Esophagus (tissue), 2 donors: Measurements from ENCODE around the gene PLOD2. TPM values are rescaled to one million over a fixed set of nuclear protein-coding genes. Genes with fewer than 3 reads are reported as not detected.

ENCODE experiments used
- H3K27ac ChIP-seq, 2 donors: one replicate each; pipeline ENCODE4 v1.5.1; 2013; ENCODE audit warnings: low read depth in 2 of 2, mild to moderate bottlenecking in 2 of 2, inconsistent platforms in 1 of 2, low read length in 1 of 2, moderate library complexity in 1 of 2
- H3K27me3 ChIP-seq, 2 donors: one replicate each; pipeline ENCODE4 v1.6.1; 2013; ENCODE audit warnings: low read length in 2 of 2, control low read depth in 1 of 2, mild to moderate bottlenecking in 1 of 2; ENCODE audit not compliant: insufficient read depth in 2 of 2, control insufficient read depth in 1 of 2
- H3K36me3 ChIP-seq, 2 donors: one replicate each; pipeline ENCODE4 v1.6.1; 2013; ENCODE audit warnings: low read length in 1 of 2; ENCODE audit not compliant: control insufficient read depth in 2 of 2, insufficient read depth in 2 of 2
- H3K4me1 ChIP-seq, 2 donors: one replicate each; pipeline ENCODE4 v1.6.1; 2013; ENCODE audit warnings: low read length in 1 of 2; ENCODE audit not compliant: control insufficient read depth in 2 of 2, insufficient read depth in 2 of 2
- H3K4me3 ChIP-seq, 2 donors: one replicate each; pipeline ENCODE4 v1.5.1; 2013; ENCODE audit warnings: low read length in 2 of 2, mild to moderate bottlenecking in 2 of 2, low read depth in 1 of 2, moderate library complexity in 1 of 2
- H3K9me3 ChIP-seq, 2 donors: one replicate each; pipeline ENCODE4 v1.6.1; 2013; ENCODE audit warnings: mild to moderate bottlenecking in 2 of 2, low read depth in 1 of 2, low read length in 1 of 2, moderate library complexity in 1 of 2; ENCODE audit not compliant: control insufficient read depth in 2 of 2, insufficient read depth in 1 of 2
- WGBS, 2 donors: extraction: QIAGEN DNeasy Blood & Tissue Kit; methylation state at CpG; one replicate each; pipeline ENCODE4 v1.1.7; 2013; 5-methylcytosine and 5-hydroxymethylcytosine counted together
- polyA plus RNA-seq, 2 donors: library from polyadenylated mRNA; stranded (reverse); fragments of 200-250 nt; gene quantifications; one replicate each; pipeline ENCODE4 v1.2.3, GENCODE V29; 2013
- donor health status: healthy with polysubstance abuse.
- donor health status: Bipolar disorder and iron deficiency.

Gene PLOD2
- polyA plus RNA-seq, 2 donors = 13.8 to 15.5 TPM

- Histone ChIP-seq H3K9me3 (no peaks in the 10 kb centered on the region), H3K27ac (no peak overlapping the region), H3K4me3 (no peak overlapping the region), H3K36me3 (no peaks in the 10 kb centered on the region), H3K4me1 (no peaks in the 10 kb centered on the region), H3K27me3 (no peaks in the 10 kb centered on the region)
- WGBS, 2 donors = 42% methylated on average over 2 of the region's 2 CpGs
Measured at GRCh38 chr3:146093896-146094295, 67.1 kb downstream of the PLOD2 start.

GRCh38 chr3:146092230-146092629 is 68.8 kb downstream of the PLOD2 start:
- H3K4me1 ChIP-seq = no peaks in the 10 kb centered on the region
- WGBS, 2 donors = 55 to 61% methylated on average over 1 of the region's 1 CpG
- no peak overlapping the region for H3K4me3 ChIP-seq
- no peak overlapping the region for H3K27ac ChIP-seq
- no peaks in the 10 kb centered on the region for H3K36me3 ChIP-seq
- no peaks in the 10 kb centered on the region for H3K27me3 ChIP-seq
- no peaks in the 10 kb centered on the region for H3K9me3 ChIP-seq

- H3K27ac ChIP-seq = no peak overlapping the region
- H3K4me3 ChIP-seq = no peak overlapping the region
- 64 to 80% methylated on average over 1 of the region's 1 CpG for WGBS, 2 donors
- H3K36me3 ChIP-seq = no peaks in the 10 kb centered on the region
- no peaks in the 10 kb centered on the region for H3K4me1 ChIP-seq
- H3K9me3 ChIP-seq = no peaks in the 10 kb centered on the region
- H3K27me3 ChIP-seq = no peaks in the 10 kb centered on the region
Measured at GRCh38 chr3:146091397-146091796, 69.6 kb downstream of the PLOD2 start.

GRCh38 chr3:146090521-146090920 is 70.5 kb downstream of the PLOD2 start:
- no peak overlapping the region for H3K4me3 ChIP-seq
- H3K36me3 ChIP-seq = no peaks in the 10 kb centered on the region
- no peak overlapping the region for H3K27ac ChIP-seq
- no peaks in the 10 kb centered on the region for H3K9me3 ChIP-seq
- H3K27me3 ChIP-seq = no peaks in the 10 kb centered on the region
- WGBS, 2 donors = 62 to 66% methylated on average over 2 of the region's 2 CpGs
- H3K4me1 ChIP-seq = no peaks in the 10 kb centered on the region

GRCh38 chr3:146088840-146089239 is 72.1 kb downstream of the PLOD2 start:
- Histone ChIP-seq H3K27me3 (no peaks in the 10 kb centered on the region), H3K36me3 (no peaks in the 10 kb centered on the region), H3K27ac (no peak overlapping the region), H3K4me1 (no peaks in the 10 kb centered on the region), H3K9me3 (no peaks in the 10 kb centered on the region), H3K4me3 (no peak overlapping the region)
- WGBS, 2 donors = 86 to 88% methylated on average over 2 of the region's 2 CpGs

- 81 to 84% methylated on average over 1 of the region's 1 CpG for WGBS, 2 donors
- Histone ChIP-seq H3K36me3 (no peaks in the 10 kb centered on the region), H3K4me3 (no peak overlapping the region), H3K9me3 (no peaks in the 10 kb centered on the region), H3K27me3 (no peaks in the 10 kb centered on the region), H3K4me1 (no peaks in the 10 kb centered on the region), H3K27ac (no peak overlapping the region)
Measured at GRCh38 chr3:146087116-146087515, 73.9 kb downstream of the PLOD2 start.

- Histone ChIP-seq H3K9me3 (no peaks in the 10 kb centered on the region), H3K36me3 (no peaks in the 10 kb centered on the region), H3K4me3 (no peak overlapping the region), H3K4me1 (no peaks in the 10 kb centered on the region), H3K27ac (no peak overlapping the region), H3K27me3 (no peaks in the 10 kb centered on the region)
- WGBS, 2 donors = 65 to 78% methylated on average over 3 of the region's 3 CpGs
Measured at GRCh38 chr3:146086211-146086610, 74.8 kb downstream of the PLOD2 start.

- no peaks in the 10 kb centered on the region for H3K36me3 ChIP-seq
- H3K27ac ChIP-seq = no peak overlapping the region
- H3K9me3 ChIP-seq = no peaks in the 10 kb centered on the region
- H3K4me3 ChIP-seq = no peak overlapping the region
- H3K4me1 ChIP-seq = no peaks in the 10 kb centered on the region
- WGBS, 2 donors = 65 to 79% methylated on average over 2 of the region's 2 CpGs
- H3K27me3 ChIP-seq = no peaks in the 10 kb centered on the region
Measured at GRCh38 chr3:146085678-146086077, 75.3 kb downstream of the PLOD2 start.

- H3K27me3 ChIP-seq = no peaks in the 10 kb centered on the region
- no peaks in the 10 kb centered on the region for H3K36me3 ChIP-seq
- no peak overlapping the region for H3K4me3 ChIP-seq
- no peaks in the 10 kb centered on the region for H3K9me3 ChIP-seq
- WGBS, 2 donors = 69 to 72% methylated on average over 2 of the region's 2 CpGs
- H3K27ac ChIP-seq = no peak overlapping the region
- H3K4me1 ChIP-seq = no peaks in the 10 kb centered on the region
Measured at GRCh38 chr3:146080578-146080977, 80.4 kb downstream of the PLOD2 start.

- WGBS, 2 donors = 90 to 94% methylated on average over 2 of the region's 2 CpGs
- H3K27me3 ChIP-seq = no peaks in the 10 kb centered on the region
- H3K27ac ChIP-seq = no peak overlapping the region
- no peaks in the 10 kb centered on the region for H3K4me1 ChIP-seq
- H3K9me3 ChIP-seq = no peaks in the 10 kb centered on the region
- H3K36me3 ChIP-seq = no peaks in the 10 kb centered on the region
- H3K4me3 ChIP-seq = no peak overlapping the region
Measured at GRCh38 chr3:146078031-146078430, 83.0 kb downstream of the PLOD2 start.
